Measurements from ENCODE around the gene HIGD1C.

Gene HIGD1C

DNA sequence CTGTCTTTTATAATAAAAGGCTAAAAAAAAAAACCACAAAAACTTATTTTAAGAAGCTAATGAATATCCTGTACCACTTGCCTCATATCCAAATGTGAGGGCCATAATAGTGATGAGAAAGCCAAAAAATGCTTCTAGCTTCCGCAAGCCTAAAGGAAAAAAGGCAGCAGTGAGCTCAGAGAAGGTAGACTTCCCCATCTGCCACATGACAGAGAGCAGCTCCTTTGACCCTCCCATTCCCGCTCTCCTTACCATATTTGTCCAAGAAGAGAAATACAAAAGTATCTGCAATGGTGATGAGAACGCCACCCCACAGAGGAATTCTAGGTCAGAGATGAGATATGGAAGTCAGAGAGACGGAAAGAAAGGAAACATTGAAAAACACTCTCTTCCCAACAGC, 46.7 kb downstream of the HIGD1C start:
- Histone ChIP-seq H3K9me3 (ENCODE audit: control insufficient read depth, insufficient read depth, low read length) (no peaks in the 10 kb centered on the region), H3K36me3 (ENCODE audit: control insufficient read depth, low read length) (peaks cover 34% of the 10 kb centered on the region), H3K27ac (ENCODE audit: low read depth, low read length) (no peak overlapping the region), H3K4me1 (ENCODE audit: control insufficient read depth, low read length) (no peaks in the 10 kb centered on the region), H3F3A (ENCODE audit: control insufficient read depth, insufficient read depth) (no peaks in the 10 kb centered on the region), H3K9me2 (replicated peaks; ENCODE audit: control insufficient read depth, low read length) (no peaks in the 10 kb centered on the region), H3K27me3 (ENCODE audit: control insufficient read depth, low read length) (no peaks in the 10 kb centered on the region), H3K4me3 (ENCODE audit: low read length) (no peak overlapping the region), H3K79me2 (ENCODE audit: control insufficient read depth, low read length) (no peaks in the 10 kb centered on the region), H4K20me1 (ENCODE audit: control insufficient read depth, insufficient read depth, low read depth, low read length) (no peaks in the 10 kb centered on the region), H3K4me2 (ENCODE audit: low read length) (no peak overlapping the region)
- TF ChIP-seq EZH2phosphoT487 (IDR thresholded peaks at IDR 0.05; ENCODE audit: borderline replicate concordance, low read length) (no peak), CTCF (IDR thresholded peaks at IDR 0.05; ENCODE audit: low read depth, low read length, poor library complexity, severe bottlenecking) (no peak)

DNA sequence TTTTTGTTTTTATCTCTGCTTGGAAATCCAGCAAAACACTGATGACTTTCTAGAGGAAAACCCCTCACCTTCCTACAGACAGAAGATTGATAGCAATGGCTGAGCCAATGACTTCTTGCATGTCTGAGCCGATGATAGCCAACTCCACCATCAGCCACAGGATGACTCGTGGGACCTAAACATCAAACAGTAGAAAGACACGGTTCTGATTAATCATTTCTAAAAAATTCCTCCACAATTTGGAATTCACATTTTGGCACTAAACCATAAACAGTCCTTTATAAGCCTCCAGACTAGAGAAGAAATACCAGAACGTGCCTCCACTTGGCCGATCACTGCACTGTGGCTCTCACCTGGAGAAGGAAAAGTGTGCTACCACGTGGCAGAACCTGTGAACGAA, 47.9 kb downstream of the HIGD1C start:
- Histone ChIP-seq H3K4me1 (ENCODE audit: control insufficient read depth, low read length) (no peaks in the 10 kb centered on the region), H3K79me2 (ENCODE audit: control insufficient read depth, low read length) (no peaks in the 10 kb centered on the region), H3K9me2 (replicated peaks; ENCODE audit: control insufficient read depth, low read length) (no peaks in the 10 kb centered on the region), H3K4me3 (ENCODE audit: low read length) (no peak overlapping the region), H3K36me3 (ENCODE audit: control insufficient read depth, low read length) (peaks cover 36% of the 10 kb centered on the region), H3K4me2 (ENCODE audit: low read length) (no peak overlapping the region), H3K9me3 (ENCODE audit: control insufficient read depth, insufficient read depth, low read length) (no peaks in the 10 kb centered on the region), H3F3A (ENCODE audit: control insufficient read depth, insufficient read depth) (0 out of 2 replicates have a peak, but pooled peaks cover 2% of the 10 kb centered on the region), H4K20me1 (ENCODE audit: control insufficient read depth, insufficient read depth, low read depth, low read length) (no peaks in the 10 kb centered on the region), H3K27ac (ENCODE audit: low read depth, low read length) (no peak overlapping the region), H3K27me3 (ENCODE audit: control insufficient read depth, low read length) (no peaks in the 10 kb centered on the region)
- no peak for TF ChIP-seq CTCF (IDR thresholded peaks at IDR 0.05; ENCODE audit: low read depth, low read length, poor library complexity, severe bottlenecking)
- TF ChIP-seq EZH2phosphoT487 (IDR thresholded peaks at IDR 0.05; ENCODE audit: borderline replicate concordance, low read length) = no peak

DNA sequence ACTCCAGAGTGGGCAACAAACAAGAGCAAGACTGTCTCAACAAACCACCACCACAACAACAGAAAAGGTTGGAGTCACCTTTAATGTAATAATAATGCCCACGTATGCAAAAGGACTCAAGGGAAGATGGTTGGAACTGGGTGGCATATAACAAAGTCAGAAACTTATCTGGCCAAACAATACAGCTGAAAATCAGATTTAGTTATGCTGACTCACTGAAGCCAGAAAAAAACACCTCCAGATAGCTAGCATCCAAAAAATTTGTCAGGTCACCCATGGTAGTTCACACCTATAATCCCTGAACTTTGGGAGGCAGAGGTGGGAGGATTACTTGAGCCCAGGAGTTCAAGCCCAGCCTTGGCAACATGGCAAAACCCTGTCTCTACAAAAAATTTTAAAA, 49.5 kb downstream of the HIGD1C start:
- Histone ChIP-seq H3K27ac (ENCODE audit: low read depth, low read length) (no peak overlapping the region), H4K20me1 (ENCODE audit: control insufficient read depth, insufficient read depth, low read depth, low read length) (no peaks in the 10 kb centered on the region), H3K9me3 (ENCODE audit: control insufficient read depth, insufficient read depth, low read length) (no peaks in the 10 kb centered on the region), H3K27me3 (ENCODE audit: control insufficient read depth, low read length) (no peaks in the 10 kb centered on the region), H3F3A (ENCODE audit: control insufficient read depth, insufficient read depth) (0 out of 2 replicates have a peak, but pooled peaks cover 2% of the 10 kb centered on the region), H3K4me3 (ENCODE audit: low read length) (no peak overlapping the region), H3K36me3 (ENCODE audit: control insufficient read depth, low read length) (peaks cover 31% of the 10 kb centered on the region), H3K79me2 (ENCODE audit: control insufficient read depth, low read length) (no peaks in the 10 kb centered on the region), H3K4me1 (ENCODE audit: control insufficient read depth, low read length) (no peaks in the 10 kb centered on the region), H3K9me2 (replicated peaks; ENCODE audit: control insufficient read depth, low read length) (no peaks in the 10 kb centered on the region), H3K4me2 (ENCODE audit: low read length) (no peak overlapping the region)
- TF ChIP-seq CTCF (IDR thresholded peaks at IDR 0.05; ENCODE audit: low read depth, low read length, poor library complexity, severe bottlenecking) (no peak), EZH2phosphoT487 (IDR thresholded peaks at IDR 0.05; ENCODE audit: borderline replicate concordance, low read length) (no peak)
